ENCODE results near the gene HMX3. TPM values are rescaled to one million over a fixed set of nuclear protein-coding genes. Genes with fewer than 3 reads are reported as not detected.

Gene HMX3
- total RNA-seq, 1 donor from 2014 or later: 0.77 TPM

- H3K4me1 Mint-ChIP-seq (ENCODE audit: unreplicated experiment): no peaks in the 10 kb centered on the region
- no peaks in the 10 kb centered on the region for H3K9me3 Mint-ChIP-seq
- no peak overlapping the region for H3K4me3 Mint-ChIP-seq
- no peak for TF ChIP-seq CTCF (conservative IDR thresholded peaks at IDR 0.05)
- DNase-seq (ENCODE audit: extremely low spot score, unreplicated experiment): no peak
- H3K36me3 Mint-ChIP-seq: no peaks in the 10 kb centered on the region
- H3K27ac Mint-ChIP-seq: no peak overlapping the region
- peaks cover 45% of the 10 kb centered on the region for H3K27me3 Mint-ChIP-seq
Measured at GRCh38 chr10:123102673-123103072, 33.1 kb upstream of the HMX3 start.

GRCh38 chr10:123103944-123104343 lies 31.8 kb upstream of the HMX3 start:
- no peaks in the 10 kb centered on the region for H3K9me3 Mint-ChIP-seq
- H3K36me3 Mint-ChIP-seq: no peaks in the 10 kb centered on the region
- no peak for DNase-seq (ENCODE audit: extremely low spot score, unreplicated experiment)
- H3K27me3 Mint-ChIP-seq: peaks cover 43% of the 10 kb centered on the region
- no peak overlapping the region for H3K27ac Mint-ChIP-seq
- H3K4me3 Mint-ChIP-seq: no peak overlapping the region
- no peaks in the 10 kb centered on the region for H3K4me1 Mint-ChIP-seq (ENCODE audit: unreplicated experiment)
- no peak for TF ChIP-seq CTCF (conservative IDR thresholded peaks at IDR 0.05)

- DNase-seq (ENCODE audit: extremely low spot score, unreplicated experiment): no peak
- Mint-ChIP-seq H3K27ac (no peak overlapping the region), H3K27me3 (peaks cover 59% of the 10 kb centered on the region), H3K4me1 (ENCODE audit: unreplicated experiment) (no peaks in the 10 kb centered on the region), H3K36me3 (no peaks in the 10 kb centered on the region), H3K4me3 (no peak overlapping the region), H3K9me3 (no peaks in the 10 kb centered on the region)
- no peak for TF ChIP-seq CTCF (conservative IDR thresholded peaks at IDR 0.05)
Measured at GRCh38 chr10:123109466-123109865, 26.3 kb upstream of the HMX3 start.

- H3K4me3 Mint-ChIP-seq: no peak overlapping the region
- H3K36me3 Mint-ChIP-seq: no peaks in the 10 kb centered on the region
- peaks cover 66% of the 10 kb centered on the region for H3K27me3 Mint-ChIP-seq
- H3K4me1 Mint-ChIP-seq (ENCODE audit: unreplicated experiment): no peaks in the 10 kb centered on the region
- H3K9me3 Mint-ChIP-seq: no peaks in the 10 kb centered on the region
- DNase-seq (ENCODE audit: extremely low spot score, unreplicated experiment): no peak
- no peak overlapping the region for H3K27ac Mint-ChIP-seq
- TF ChIP-seq CTCF (conservative IDR thresholded peaks at IDR 0.05): no peak
Measured at GRCh38 chr10:123117644-123118417, 17.9 kb upstream of the HMX3 start.

- TF ChIP-seq CTCF (conservative IDR thresholded peaks at IDR 0.05): no peak
- Mint-ChIP-seq H3K4me1 (ENCODE audit: unreplicated experiment) (no peaks in the 10 kb centered on the region), H3K9me3 (no peaks in the 10 kb centered on the region), H3K4me3 (no peak overlapping the region), H3K36me3 (no peaks in the 10 kb centered on the region), H3K27ac (no peak overlapping the region), H3K27me3 (peaks cover 66% of the 10 kb centered on the region)
- DNase-seq (ENCODE audit: extremely low spot score, unreplicated experiment): no peak
Measured at GRCh38 chr10:123119081-123119480, 16.7 kb upstream of the HMX3 start.
